AG04450 (cell line): Measurements from ENCODE around the gene C2CD2. TPM values are rescaled to one million over a fixed set of nuclear protein-coding genes. Genes with fewer than 3 reads are reported as not detected.

Experiments
- CTCF ChIA-PET: fragments of 300-600, 350-600 bp; formaldehyde crosslinking; extraction: SDS; loops from one replicate; lab custom pipeline; 2022; ENCODE audit warnings: antibody characterized with exemption, inconsistent platforms; lab: Charles Lee
- POLR2A ChIA-PET: fragments of 350-600 bp; formaldehyde crosslinking; extraction: SDS; loops from one replicate; lab custom pipeline; 2021; ENCODE audit warnings: antibody characterized with exemption, inconsistent platforms; lab: Yijun Ruan, JAX
- DNase-seq: peaks from one replicate; pipeline ENCODE4 v3.0.0-alpha.2; 2011; ENCODE audit warnings: low read depth, low spot score
- H3K27ac ChIP-seq: one replicate; pipeline ENCODE4 v1.5.1; 2012; ENCODE audit warnings: low read depth, low read length, control low read depth
- H3K27me3 ChIP-seq: one replicate; pipeline ENCODE4 v1.6.0; 2012; ENCODE audit warnings: low read length; ENCODE audit not compliant: control insufficient read depth, insufficient read depth
- H3K4me3 ChIP-seq: 2 replicates; pipeline ENCODE4 v1.5.1; 2011; ENCODE audit warnings: mild to moderate bottlenecking, low read depth, low read length, control low read depth
- H3K9me3 ChIP-seq: 2 replicates; pipeline ENCODE4 v1.5.1; 2012; ENCODE audit warnings: low read length; ENCODE audit not compliant: control insufficient read depth, insufficient read depth
- CTCF ChIP-seq: IDR thresholded peaks from 2 replicates; pipeline ENCODE4 v1.5.1; 2011; ENCODE audit warnings: low read depth, low read length, control low read depth, inconsistent platforms
- polyA plus RNA-seq: library from polyadenylated mRNA; depleted of rRNA; stranded (reverse); fragments of >200 nt; gene quantifications from 2 replicates; pipeline ENCODE4 v1.2.3, GENCODE V29; 2011

The C2CD2 gene
- polyA plus RNA-seq, 1 experiment = 25.4 TPM

- CTCF ChIA-PET = no interaction called here
- Histone ChIP-seq H3K27me3 (peaks cover 4% of the 10 kb centered on the region), H3K27ac (no peak overlapping the region), H3K4me3 (no peak overlapping the region), H3K9me3 (no peaks in the 10 kb centered on the region; the same call in 1 of the 2 replicates)
- no peak for TF ChIP-seq CTCF
- POLR2A ChIA-PET = no interaction called here
- no peak for DNase-seq
Measured at GRCh38 chr21:41972511-41973205, 18.8 kb upstream of the C2CD2 start.

- POLR2A ChIA-PET = no interaction called here
- CTCF ChIA-PET = no interaction called here
Measured at GRCh38 chr21:41971891-41972290, 18.1 kb upstream of the C2CD2 start.

GRCh38 chr21:41970751-41971653 is 17.2 kb upstream of the C2CD2 start:
- no peak overlapping the region for H3K27ac ChIP-seq
- CTCF ChIA-PET = no interaction called here
- no peaks in the 10 kb centered on the region; the same call in 1 of the 2 replicates for H3K9me3 ChIP-seq
- H3K27me3 ChIP-seq = peaks cover 4% of the 10 kb centered on the region
- POLR2A ChIA-PET = no interaction called here
- H3K4me3 ChIP-seq = no peak overlapping the region
- no peak for TF ChIP-seq CTCF
- no peak for DNase-seq

More at GRCh38 chr21:41971891-41972290, 18.1 kb upstream of the C2CD2 start:
- DNase-seq = no peak
- no peak overlapping the region for H3K27ac ChIP-seq
- peaks cover 4% of the 10 kb centered on the region for H3K27me3 ChIP-seq
- H3K9me3 ChIP-seq = no peaks in the 10 kb centered on the region; the same call in 1 of the 2 replicates
- TF ChIP-seq CTCF = no peak
- no peak overlapping the region for H3K4me3 ChIP-seq

- ChIA-PET POLR2A (no interaction called here), CTCF (no interaction called here)
- no peaks in the 10 kb centered on the region; the same call in 1 of the 2 replicates for H3K9me3 ChIP-seq
- H3K4me3 ChIP-seq = no peak overlapping the region
- H3K27ac ChIP-seq = no peak overlapping the region
- DNase-seq = no peak
- no peak for TF ChIP-seq CTCF
- H3K27me3 ChIP-seq = peaks cover 4% of the 10 kb centered on the region
Measured at GRCh38 chr21:41970106-41970391, 16.2 kb upstream of the C2CD2 start.

- Histone ChIP-seq H3K27me3 (peaks cover 7% of the 10 kb centered on the region), H3K4me3 (no peak overlapping the region), H3K9me3 (no peaks in the 10 kb centered on the region; the same call in 1 of the 2 replicates), H3K27ac (no peak overlapping the region)
- ChIA-PET POLR2A (no interaction called here), CTCF (no interaction called here)
- no peak for TF ChIP-seq CTCF
- no peak for DNase-seq
Measured at GRCh38 chr21:41967708-41968107, 13.9 kb upstream of the C2CD2 start.
